A673 (cell line): ENCODE measurements around the gene MORC1. TPM values are rescaled to one million over a fixed set of nuclear protein-coding genes. Genes with fewer than 3 reads are reported as not detected.
"Not testable (repeated sequence)": the region's sequence is repeated elsewhere in the genome, so short reads cannot be mapped to it uniquely, and the experiment has no call there.

Source experiments
- BruUV-seq: library from RNA; stranded (reverse); fragments of 400-500 nt; replicated peaks from 2 replicates; lab custom pipeline; 2021; lab: Mats Ljungman, UMichigan
- CTCF ChIA-PET: fragments of 300-600 bp; sonication (Branson Sonifier 250); formaldehyde crosslinking; loops from one replicate; lab custom pipeline; 2022; ENCODE audit warnings: antibody characterized with exemption; lab: Charles Lee
- POLR2A ChIA-PET: fragments of 300-600 bp; sonication (Branson Sonifier 250); formaldehyde crosslinking; loops from one replicate; lab custom pipeline; 2022; ENCODE audit warnings: antibody characterized with exemption; ENCODE audit not compliant: low non-redundant PET; lab: Charles Lee
- DNase-seq: peaks from one replicate; pipeline ENCODE4 v3.0.0-alpha.2; 2015; ENCODE audit warnings: low spot score
- H3K27ac ChIP-seq: fragments of 200-600 bp; sonication (generic); 2 replicates; pipeline ENCODE4 v1.5.1; 2016; ENCODE audit warnings: mixed run types, low read depth, mild to moderate bottlenecking, mixed read lengths, antibody characterized with exemption, low read length; ENCODE audit not compliant: poor library complexity, severe bottlenecking
- H3K27me3 ChIP-seq: fragments of 200-600 bp; sonication (generic); replicated peaks from 2 replicates; pipeline ENCODE4 v1.6.1; 2017; ENCODE audit warnings: mixed run types, low read depth, mild to moderate bottlenecking, mixed read lengths, antibody characterized with exemption, low read length; ENCODE audit not compliant: insufficient read depth, poor library complexity
- H3K36me3 ChIP-seq: fragments of 200-600 bp; sonication (generic); 2 replicates; pipeline ENCODE4 v1.6.1; 2016; ENCODE audit warnings: mixed run types, mild to moderate bottlenecking, mixed read lengths, antibody characterized with exemption, low read length; ENCODE audit not compliant: insufficient read depth, poor library complexity, severe bottlenecking
- H3K4me1 ChIP-seq: fragments of 200-600 bp; sonication (generic); 2 replicates; pipeline ENCODE4 v1.6.1; 2017; ENCODE audit warnings: mixed run types, mild to moderate bottlenecking, mixed read lengths, antibody characterized with exemption, low read length; ENCODE audit not compliant: insufficient read depth, poor library complexity, severe bottlenecking
- H3K4me3 ChIP-seq: fragments of 200-600 bp; sonication (generic); 2 replicates; pipeline ENCODE4 v1.5.1; 2016; ENCODE audit warnings: low read depth, mixed run types, mild to moderate bottlenecking, mixed read lengths, low read length; ENCODE audit not compliant: poor library complexity, severe bottlenecking
- H3K9me3 ChIP-seq: fragments of 200-600 bp; sonication (generic); 2 replicates; pipeline ENCODE4 v1.6.1; 2016; ENCODE audit warnings: mixed run types, low read depth, mild to moderate bottlenecking, mixed read lengths, antibody characterized with exemption, low read length; ENCODE audit not compliant: poor library complexity, severe bottlenecking
- CTCF ChIP-seq: fragments of 300-800, 200-600 bp; sonication (generic); conservative IDR thresholded peaks from 2 replicates; pipeline ENCODE4 v1.5.1; 2017; ENCODE audit warnings: low read depth, mild to moderate bottlenecking, antibody characterized with exemption, low read length, moderate library complexity, mixed read lengths
- EZH2 ChIP-seq: fragments of 200-600 bp; sonication (generic); IDR thresholded peaks from 2 replicates; pipeline ENCODE4 v1.6.1; 2017; ENCODE audit warnings: borderline replicate concordance, low read depth, mild to moderate bottlenecking, mixed read lengths, antibody characterized with exemption, low read length; ENCODE audit not compliant: poor library complexity, severe bottlenecking
- intact Hi-C: fragments of 100-400 bp; cut with micrococcal nuclease; formaldehyde crosslinking; loops from one replicate; pipeline ENCODE4 v1.10.0; 2022; ENCODE audit not compliant: unreplicated experiment
- total RNA-seq: library from RNA; stranded (reverse); gene quantifications from 2 replicates; pipeline ENCODE4 v1.2.3, GENCODE V29; 2021

Gene MORC1
- total RNA-seq, 1 experiment from 2014 or later = 0.88 TPM

DNA sequence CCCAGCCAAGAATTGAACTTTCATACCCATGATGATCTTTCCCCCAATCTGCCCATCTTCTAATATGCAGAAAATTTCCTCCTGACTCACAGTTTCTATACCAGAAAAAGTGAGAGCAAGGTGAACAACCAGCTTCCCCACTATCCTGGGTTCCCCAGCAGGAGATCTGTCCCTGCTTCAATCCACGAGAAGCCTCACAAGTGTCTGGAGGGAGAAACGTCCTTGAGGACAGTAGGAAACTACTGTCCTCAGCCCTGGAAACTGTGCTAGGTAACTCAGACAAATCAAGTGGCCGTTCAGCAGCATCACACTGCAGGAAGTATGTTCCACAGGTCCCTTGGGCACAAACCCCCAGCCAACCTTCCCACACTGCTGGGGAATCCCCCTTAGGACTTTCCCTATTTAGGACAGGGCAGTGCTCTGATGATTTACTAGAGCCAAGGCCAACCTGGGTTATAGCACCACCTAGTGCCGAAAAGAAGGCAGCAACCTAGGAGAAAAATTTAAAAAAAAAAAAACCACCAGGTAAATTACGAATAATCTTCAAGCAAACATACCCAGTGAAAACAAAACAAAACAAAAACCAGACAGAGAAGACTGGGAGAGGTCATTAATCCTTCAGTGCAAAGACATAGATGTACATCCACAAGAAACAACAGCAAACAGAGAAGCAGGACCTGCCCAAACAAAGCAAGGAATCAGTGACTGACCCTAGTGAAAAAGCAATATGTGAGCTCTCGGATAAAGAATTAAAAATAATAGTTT is 36.0 kb downstream of the MORC1 start:
- no peaks in the 10 kb centered on the region for H3K4me1 ChIP-seq
- POLR2A ChIA-PET = no interaction called here
- intact Hi-C loops = loop anchor here (1.0 to 10.0 kb wide), 4 partner anchors 59 to 587 kb away; no protein-coding TSS in a partner anchor
- DNase-seq = peak; percentile 65
- CTCF ChIA-PET = interaction anchor here (0.5 kb wide), 1 partner anchor 171 kb away, joined by 4 read pairs; no protein-coding TSS in a partner anchor
- H3K27me3 ChIP-seq = no peaks in the 10 kb centered on the region
- TF ChIP-seq EZH2 (no peak), CTCF (peak; percentile 87)
- no TSS peak for BruUV-seq
- no peak overlapping the region for H3K4me3 ChIP-seq
- no peak overlapping the region for H3K27ac ChIP-seq
- H3K36me3 ChIP-seq = no peaks in the 10 kb centered on the region
- no peaks in the 10 kb centered on the region for H3K9me3 ChIP-seq

DNA sequence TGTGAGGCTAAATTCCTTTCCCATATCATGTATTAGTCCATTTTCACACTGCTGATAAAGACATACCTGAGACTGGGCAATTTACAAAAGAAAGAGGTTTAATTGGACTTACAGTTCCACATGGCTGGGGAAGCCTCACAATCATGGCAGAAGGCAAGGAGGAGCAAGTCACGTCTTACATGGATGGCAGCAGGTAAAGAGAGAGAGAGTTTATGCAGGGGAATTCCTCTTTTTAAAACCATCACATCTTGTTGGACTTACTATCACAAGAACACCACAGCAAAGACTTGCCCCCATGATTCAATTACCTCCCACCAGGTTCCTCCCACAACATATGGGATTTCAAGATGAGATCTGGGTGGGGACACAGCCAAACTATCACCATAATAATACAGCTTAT is 37.8 kb downstream of the MORC1 start:
- DNase-seq, H3K27ac ChIP-seq, H3K27me3 ChIP-seq, H3K36me3 ChIP-seq, H3K9me3 ChIP-seq, H3K4me3 ChIP-seq, H3K4me1 ChIP-seq, BruUV-seq, POLR2A ChIA-PET: not testable (repeated sequence)
- intact Hi-C loops = loop anchor here (5.0 to 10.0 kb wide), 2 partner anchors 163 to 585 kb away; no protein-coding TSS in a partner anchor
- CTCF ChIA-PET = interaction anchor here (1.1 kb wide), 1 partner anchor 57 kb away, joined by 3 read pairs; no protein-coding TSS in a partner anchor

DNA sequence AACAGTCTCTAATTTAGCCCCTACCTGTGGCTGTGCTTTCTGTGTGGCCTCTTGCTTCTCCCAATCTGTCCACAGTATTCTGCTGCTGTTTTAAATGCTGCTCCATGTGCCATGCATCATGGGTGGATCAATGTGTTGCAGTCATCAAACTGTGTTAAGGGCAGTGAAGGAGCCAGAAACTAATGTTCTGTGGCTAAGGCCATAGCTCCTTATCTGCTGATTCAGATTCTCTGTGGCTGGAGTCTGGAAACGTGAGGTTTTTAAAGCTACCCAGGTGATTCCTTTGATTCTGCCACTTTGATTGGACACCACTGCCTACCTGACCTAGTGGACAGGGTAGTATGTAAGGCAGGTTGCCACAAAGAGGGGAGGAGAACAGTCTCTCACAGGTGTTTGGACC is 44.8 kb downstream of the MORC1 start:
- H3K4me3 ChIP-seq = no peak overlapping the region
- no peaks in the 10 kb centered on the region for H3K27me3 ChIP-seq
- no peak overlapping the region for H3K27ac ChIP-seq
- CTCF ChIA-PET = no interaction called here
- no peaks in the 10 kb centered on the region for H3K9me3 ChIP-seq
- H3K36me3 ChIP-seq = no peaks in the 10 kb centered on the region
- TF ChIP-seq CTCF (no peak), EZH2 (no peak)
- no TSS peak for BruUV-seq
- POLR2A ChIA-PET = no interaction called here
- no peaks in the 10 kb centered on the region for H3K4me1 ChIP-seq
- intact Hi-C loops = no loop called here
- DNase-seq = no peak

DNA sequence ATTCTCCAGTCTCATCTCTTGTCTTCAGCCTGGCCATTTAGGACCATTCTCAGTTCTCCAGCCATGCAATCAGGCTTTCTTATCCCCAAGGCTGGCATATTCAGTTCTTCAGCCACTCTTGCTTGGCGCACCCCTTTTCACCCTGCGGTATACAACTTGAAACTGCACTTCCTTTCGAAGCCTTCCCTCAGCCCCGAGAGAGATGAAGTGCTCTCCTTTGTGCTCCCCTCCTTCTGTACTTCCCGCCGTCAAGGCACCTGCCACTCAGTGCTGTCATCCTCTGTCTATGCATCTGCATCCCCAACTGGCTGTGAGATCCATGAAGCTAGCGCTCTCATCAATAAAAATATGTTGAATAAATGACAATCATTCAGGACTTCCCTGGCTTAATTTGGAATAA is 45.7 kb downstream of the MORC1 start:
- DNase-seq = no peak
- Histone ChIP-seq H3K36me3 (no peaks in the 10 kb centered on the region), H3K4me1 (no peaks in the 10 kb centered on the region), H3K27me3 (no peaks in the 10 kb centered on the region), H3K27ac (no peak overlapping the region), H3K9me3 (no peaks in the 10 kb centered on the region), H3K4me3 (no peak overlapping the region)
- ChIA-PET POLR2A (no interaction called here), CTCF (no interaction called here)
- BruUV-seq = no TSS peak
- intact Hi-C loops = no loop called here
- no peak for TF ChIP-seq CTCF
- TF ChIP-seq EZH2 = no peak
